ENCODE data around the gene NAB2.
"Not testable (repeated sequence)": the region's sequence is repeated elsewhere in the genome, so short reads cannot be mapped to it uniquely, and the experiment has no call there.

NAB2 gene, protein sequence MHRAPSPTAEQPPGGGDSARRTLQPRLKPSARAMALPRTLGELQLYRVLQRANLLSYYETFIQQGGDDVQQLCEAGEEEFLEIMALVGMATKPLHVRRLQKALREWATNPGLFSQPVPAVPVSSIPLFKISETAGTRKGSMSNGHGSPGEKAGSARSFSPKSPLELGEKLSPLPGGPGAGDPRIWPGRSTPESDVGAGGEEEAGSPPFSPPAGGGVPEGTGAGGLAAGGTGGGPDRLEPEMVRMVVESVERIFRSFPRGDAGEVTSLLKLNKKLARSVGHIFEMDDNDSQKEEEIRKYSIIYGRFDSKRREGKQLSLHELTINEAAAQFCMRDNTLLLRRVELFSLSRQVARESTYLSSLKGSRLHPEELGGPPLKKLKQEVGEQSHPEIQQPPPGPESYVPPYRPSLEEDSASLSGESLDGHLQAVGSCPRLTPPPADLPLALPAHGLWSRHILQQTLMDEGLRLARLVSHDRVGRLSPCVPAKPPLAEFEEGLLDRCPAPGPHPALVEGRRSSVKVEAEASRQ

GRCh38 chr12:57088354-57089270, at the start of gene NAB2:
Gene NAB2 (plus strand): TSS chr12:57089114. CDS start chr12:57089272, 158 bp downstream.
- peak; percentile 96 for DNase-seq

DNA sequence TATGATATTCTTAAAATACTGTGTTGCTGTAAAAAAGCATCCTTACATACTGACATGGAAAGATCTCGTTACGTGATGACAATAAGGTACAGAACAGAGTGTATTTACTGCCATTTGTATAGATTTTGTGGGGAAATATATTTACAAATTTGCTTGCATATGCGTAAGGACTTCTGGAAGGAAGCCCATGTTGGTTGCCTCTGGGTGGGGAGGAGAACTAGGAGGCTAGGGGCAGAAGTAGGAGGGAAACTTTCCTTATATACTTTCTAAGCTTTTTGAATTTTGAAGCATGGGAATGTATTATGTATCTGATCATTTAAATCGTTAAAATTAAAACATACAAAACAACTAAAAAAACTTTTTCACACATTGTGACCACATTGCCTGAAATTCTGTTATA, 48.7 kb upstream of the NAB2 start:
- DNase-seq = no peak

GRCh38 chr12:57040750-57041149, 48.2 kb upstream of the NAB2 start:
- DNase-seq = no peak

GRCh38 chr12:57042695-57043094, 46.2 kb upstream of the NAB2 start:
- no peak for DNase-seq

DNA sequence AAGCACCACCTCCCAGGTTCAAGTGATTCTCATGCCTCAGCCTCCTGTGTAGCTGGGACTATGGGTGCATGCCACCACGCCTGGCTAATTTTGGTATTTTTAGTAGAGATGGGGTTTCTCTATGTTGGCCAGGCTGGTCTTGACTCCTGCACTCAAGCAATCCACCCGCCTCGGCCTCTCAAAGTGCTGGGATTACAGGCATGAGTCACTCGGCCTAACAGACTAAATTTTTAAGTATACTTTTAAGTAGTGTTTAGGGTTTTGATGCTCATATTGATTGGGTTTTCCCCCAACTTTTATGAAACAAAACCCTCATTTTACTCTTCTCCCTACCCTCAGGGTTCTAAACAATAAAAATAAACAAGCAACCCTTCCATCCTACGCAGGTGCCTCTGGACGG, 44.4 kb upstream of the NAB2 start:
- no peak for DNase-seq

DNA sequence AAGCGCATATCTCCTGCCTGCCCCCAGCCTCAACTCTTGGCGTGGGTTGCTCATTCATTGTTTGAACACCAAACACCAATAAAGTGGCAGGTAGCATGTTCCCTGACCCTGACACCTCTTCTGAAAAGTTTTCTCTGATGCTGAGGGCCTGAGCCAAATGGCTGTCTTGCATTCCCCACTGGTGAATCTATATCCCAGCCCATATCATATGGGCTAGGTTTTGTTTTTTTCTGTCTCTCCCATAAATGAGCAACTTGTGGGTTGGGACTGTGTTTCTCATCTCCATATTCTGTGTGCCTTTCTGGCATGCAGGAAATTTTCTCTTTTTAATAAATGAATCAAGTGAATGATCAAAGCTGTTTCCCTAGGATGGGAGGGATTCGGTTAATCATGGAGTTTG, 44.0 kb upstream of the NAB2 start:
- no peak for DNase-seq

GRCh38 chr12:57046086-57046791, 42.7 kb upstream of the NAB2 start:
- no peak for DNase-seq

- peak; percentile 44 for DNase-seq
Observed at GRCh38 chr12:57046947-57047890, 41.7 kb upstream of the NAB2 start.

- DNase-seq = no peak
Observed at GRCh38 chr12:57047981-57048380, 40.9 kb upstream of the NAB2 start.

DNA sequence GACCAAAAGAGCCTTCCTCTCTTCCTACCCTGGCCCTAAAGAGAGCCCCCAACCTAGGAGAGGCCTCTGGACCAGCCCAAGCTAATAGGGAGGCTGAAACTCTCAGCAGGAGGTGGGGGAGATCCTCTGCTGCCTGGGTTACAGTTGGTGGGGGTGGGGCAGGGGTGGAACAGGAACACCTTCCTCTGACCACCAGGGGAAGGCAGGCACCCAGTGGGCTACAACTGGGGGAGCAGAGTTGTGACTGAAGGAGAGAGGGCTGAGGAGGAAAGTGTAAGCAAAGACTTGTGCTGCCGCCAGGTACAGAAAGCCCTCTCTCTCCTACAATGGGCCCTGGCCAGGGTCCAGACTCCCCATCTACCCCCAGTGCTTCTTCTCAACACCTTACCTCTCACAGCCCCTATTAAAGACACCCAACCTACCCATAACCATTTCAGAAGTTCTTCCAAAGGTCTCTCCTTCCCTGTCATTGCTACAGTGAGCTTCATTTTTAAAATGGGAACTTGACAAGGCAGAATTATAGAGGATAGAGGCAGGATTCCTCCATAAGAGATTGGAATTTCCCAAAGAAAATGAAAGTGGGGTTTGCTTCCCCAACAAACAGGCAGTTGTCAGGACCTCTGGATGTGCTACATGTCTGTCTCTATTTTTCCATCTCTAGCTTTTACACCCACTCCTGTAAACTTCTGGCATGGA, 40.3 kb upstream of the NAB2 start:
- no peak for DNase-seq

DNA sequence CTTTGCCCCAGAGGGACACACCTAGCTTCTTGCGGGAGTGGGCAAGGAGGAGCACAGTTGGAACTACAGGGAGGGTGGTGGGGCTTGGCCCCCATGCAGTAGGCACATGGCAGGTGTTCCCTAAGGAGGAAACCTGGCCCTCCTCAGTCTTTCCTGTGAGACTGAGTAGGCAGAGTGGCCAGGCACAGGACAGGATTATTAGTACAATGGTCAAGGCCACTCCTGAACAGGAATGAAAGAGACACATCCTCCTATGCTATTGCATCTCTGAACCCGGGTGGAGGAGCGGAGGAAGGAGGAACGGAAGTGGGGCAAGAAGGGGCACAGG, 39.8 kb upstream of the NAB2 start:
- no peak for DNase-seq

DNA sequence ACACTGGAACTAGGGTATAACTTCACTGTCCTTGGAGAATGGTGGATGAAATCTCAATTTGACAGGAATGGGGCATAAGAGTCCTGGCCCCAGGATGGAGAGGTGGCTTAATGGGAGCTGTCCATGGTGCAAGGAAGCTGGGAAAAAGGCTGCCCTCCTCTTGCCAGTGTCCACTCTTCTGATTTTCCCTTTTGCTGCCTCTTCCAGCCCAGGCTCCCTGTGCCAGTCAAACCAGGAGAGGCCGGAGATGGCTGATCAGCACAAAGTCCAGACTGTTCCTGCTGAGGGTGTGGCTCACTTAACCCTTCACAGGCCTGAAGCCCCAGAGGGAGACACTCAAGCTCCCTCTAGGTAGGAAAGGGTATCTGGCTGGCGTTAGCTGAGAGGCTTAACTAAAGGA, 39.0 kb upstream of the NAB2 start, which contains the start of gene MYO1A:
Gene MYO1A, minus strand, starts transcription at position 240 of the 400 bp plus-strand sequence. CDS start 1,806 bp downstream, outside the sequence.
- DNase-seq = no peak

DNA sequence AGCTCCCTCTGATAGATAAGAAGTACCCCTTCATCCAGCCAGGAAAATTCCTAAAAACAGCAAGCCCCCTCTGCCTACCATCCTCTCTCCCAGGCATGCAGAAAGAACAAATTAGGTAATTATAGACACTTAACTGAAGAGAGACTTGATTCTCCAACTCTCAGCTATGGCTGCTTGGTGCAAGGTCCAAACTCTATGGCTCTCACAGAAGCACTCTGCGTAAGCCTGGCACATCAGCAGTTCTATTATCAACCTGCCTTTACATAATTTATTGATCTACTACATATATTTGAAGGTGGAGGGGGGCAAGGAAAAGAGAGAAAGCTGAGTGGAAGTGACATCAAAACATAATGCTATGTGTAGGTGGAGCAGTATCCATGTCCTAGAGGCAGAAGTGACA, 37.9 kb upstream of the NAB2 start:
- no peak for DNase-seq

DNA sequence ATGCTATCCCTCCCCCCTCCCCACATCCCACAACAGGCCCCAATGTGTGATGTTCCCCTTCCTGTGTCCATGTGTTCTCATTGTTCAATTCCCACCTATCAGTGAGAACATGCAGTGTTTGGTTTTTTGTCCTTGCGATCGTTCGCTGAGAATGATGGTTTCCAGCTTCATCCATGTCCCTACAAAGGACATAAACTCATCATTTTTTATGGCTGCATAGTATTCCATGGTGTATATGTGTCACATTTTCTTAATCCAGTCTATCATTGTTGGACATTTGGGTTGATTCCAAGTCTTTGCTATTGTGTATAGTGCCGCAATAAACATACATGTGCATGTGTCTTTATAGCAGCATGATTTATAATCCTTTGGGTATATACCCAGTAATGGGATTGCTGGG, 35.8 kb upstream of the NAB2 start:
- not testable (repeated sequence) for DNase-seq

DNA sequence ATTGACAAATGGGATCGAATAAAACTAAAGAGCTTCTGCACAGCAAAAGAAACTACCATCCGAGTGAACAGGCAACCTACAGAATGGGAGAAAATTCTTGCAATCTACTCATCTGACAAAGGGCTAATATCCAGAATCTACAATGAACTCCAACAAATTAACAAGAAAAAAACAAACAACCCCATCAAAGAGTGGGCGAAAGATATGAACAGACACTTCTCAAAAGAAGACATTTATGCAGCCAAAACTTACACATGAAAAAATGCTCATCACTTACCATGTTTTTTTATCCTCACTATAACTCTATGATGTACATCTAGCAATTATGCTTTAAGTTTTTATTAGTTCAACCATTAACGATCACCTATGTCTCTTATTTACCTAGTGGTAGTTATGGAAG, 35.0 kb upstream of the NAB2 start:
- DNase-seq = not testable (repeated sequence)

- DNase-seq = peak; percentile 55
Observed at GRCh38 chr12:57055824-57056223, 33.1 kb upstream of the NAB2 start.

GRCh38 chr12:57057067-57057751, 31.7 kb upstream of the NAB2 start:
- no peak for DNase-seq

GRCh38 chr12:57058454-57058853, 30.5 kb upstream of the NAB2 start:
- no peak for DNase-seq

DNA sequence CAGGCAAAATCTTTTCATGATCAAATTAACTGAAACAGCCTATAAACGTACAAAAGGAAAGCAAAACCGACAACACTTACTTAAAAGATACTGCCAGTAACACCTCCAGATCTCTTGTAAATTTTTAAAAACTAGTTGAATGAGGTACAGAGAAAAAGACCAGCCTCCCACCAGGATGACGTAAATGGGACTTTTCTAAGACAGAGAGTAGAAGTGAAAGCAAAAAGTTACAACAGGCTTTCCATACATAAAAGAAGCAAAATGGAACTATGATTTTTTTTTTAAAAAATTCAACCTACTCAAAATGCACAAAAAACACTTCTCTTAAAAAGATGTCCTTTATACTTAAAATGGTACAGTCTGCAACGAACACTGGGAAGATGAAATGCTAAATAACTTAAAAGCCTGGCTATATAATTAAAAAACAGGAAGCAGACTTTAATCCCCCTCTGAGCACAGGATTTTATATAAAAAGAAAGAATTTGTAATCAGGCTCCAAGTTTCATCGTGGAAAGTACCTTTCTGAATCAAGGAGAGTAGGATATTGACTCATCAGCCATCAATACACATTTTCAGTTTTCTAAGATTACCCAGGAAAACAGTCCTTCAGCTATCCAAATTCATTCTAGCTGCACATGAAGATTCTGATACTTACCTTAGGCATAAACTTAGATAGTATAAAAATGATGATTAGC, 24.8 kb upstream of the NAB2 start:
- DNase-seq = peak; percentile 59

- no peak for DNase-seq
Observed at GRCh38 chr12:57066245-57066644, 22.7 kb upstream of the NAB2 start.
